OCI-LY1 (cell line): ENCODE results near the gene UNC5CL.

ENCODE experiments used
- H2AFZ ChIP-seq: fragments of 200-600 bp; sonication (generic), shearing (Covaris generic); 2 replicates; pipeline ENCODE4 v1.6.0; 2014; ENCODE audit warnings: antibody characterized with exemption, mild to moderate bottlenecking, low read length
- H3F3A ChIP-seq: fragments of 200-600 bp; sonication (generic), shearing (Covaris generic); 2 replicates; pipeline ENCODE4 v1.6.0; 2014; ENCODE audit warnings: mild to moderate bottlenecking, antibody characterized with exemption, low read length, moderate library complexity; ENCODE audit not compliant: insufficient read depth
- H3K27ac ChIP-seq: fragments of 200-600 bp; sonication (generic); 2 replicates; pipeline ENCODE4 v1.5.1; 2014; ENCODE audit warnings: low read length, mixed run types, mild to moderate bottlenecking, low read depth; ENCODE audit not compliant: poor library complexity, severe bottlenecking
- H3K27me3 ChIP-seq: fragments of 200-600 bp; sonication (generic); 2 replicates; pipeline ENCODE4 v1.6.0; 2014; ENCODE audit warnings: antibody characterized with exemption, mild to moderate bottlenecking, low read length, moderate library complexity; ENCODE audit not compliant: insufficient read depth
- H3K36me3 ChIP-seq: fragments of 200-600 bp; sonication (generic); 2 replicates; pipeline ENCODE4 v1.6.1; 2014; ENCODE audit warnings: mild to moderate bottlenecking, antibody characterized with exemption, low read length, moderate library complexity, mixed read lengths; ENCODE audit not compliant: insufficient read depth
- H3K4me1 ChIP-seq: fragments of 200-600 bp; sonication (generic); 2 replicates; pipeline ENCODE4 v1.5.1; 2014; ENCODE audit warnings: mild to moderate bottlenecking, low read length, moderate library complexity; ENCODE audit not compliant: insufficient read depth, severe bottlenecking
- H3K4me2 ChIP-seq: fragments of 200-600 bp; sonication (generic), shearing (Covaris generic); 2 replicates; pipeline ENCODE4 v1.6.1; 2014; ENCODE audit warnings: low read length
- H3K4me3 ChIP-seq: fragments of 200-600 bp; sonication (generic); 2 replicates; pipeline ENCODE4 v1.5.1; 2014; ENCODE audit warnings: low read length, low read depth, mild to moderate bottlenecking, mixed read lengths; ENCODE audit not compliant: poor library complexity, severe bottlenecking
- H3K79me2 ChIP-seq: fragments of 200-600 bp; shearing (Covaris generic); 2 replicates; pipeline ENCODE4 v1.6.1; 2016; ENCODE audit warnings: mixed run types, low read length, mixed read lengths; ENCODE audit not compliant: insufficient read depth
- H3K9ac ChIP-seq: fragments of 200-600 bp; sonication (generic), shearing (Covaris generic); 2 replicates; pipeline ENCODE4 v1.6.1; 2014; ENCODE audit warnings: mild to moderate bottlenecking, low read length, mixed read lengths
- H3K9me2 ChIP-seq: fragments of 200-600 bp; sonication (generic), shearing (Covaris generic); 2 replicates; pipeline ENCODE4 v1.6.1; 2014; ENCODE audit warnings: low read depth, mild to moderate bottlenecking, low read length, mixed read lengths
- H3K9me3 ChIP-seq: fragments of 200-600 bp; shearing (Covaris generic); 2 replicates; pipeline ENCODE4 v1.6.1; 2014; ENCODE audit warnings: low read length, mixed read lengths
- H4K20me1 ChIP-seq: fragments of 200-600 bp; sonication (generic), shearing (Covaris generic); 2 replicates; pipeline ENCODE4 v1.6.0; 2016; ENCODE audit warnings: mild to moderate bottlenecking, low read length; ENCODE audit not compliant: insufficient read depth
- EZH2 ChIP-seq: fragments of 200-600 bp; sonication (generic), shearing (Covaris generic); IDR thresholded peaks from 2 replicates; pipeline ENCODE4 v1.8.0; 2017; ENCODE audit warnings: borderline replicate concordance, mixed run types, mild to moderate bottlenecking, antibody characterized with exemption, low read length, moderate library complexity, mixed read lengths
- TF ChIP-seq, protein P1 (sequence below): fragments of 200-600 bp; sonication (generic), shearing (Covaris generic); IDR thresholded peaks from 2 replicates; pipeline ENCODE4 v1.5.1; 2017; ENCODE audit warnings: mild to moderate bottlenecking, antibody characterized with exemption, low read length, moderate library complexity, mixed read lengths

UNC5CL gene

DNA sequence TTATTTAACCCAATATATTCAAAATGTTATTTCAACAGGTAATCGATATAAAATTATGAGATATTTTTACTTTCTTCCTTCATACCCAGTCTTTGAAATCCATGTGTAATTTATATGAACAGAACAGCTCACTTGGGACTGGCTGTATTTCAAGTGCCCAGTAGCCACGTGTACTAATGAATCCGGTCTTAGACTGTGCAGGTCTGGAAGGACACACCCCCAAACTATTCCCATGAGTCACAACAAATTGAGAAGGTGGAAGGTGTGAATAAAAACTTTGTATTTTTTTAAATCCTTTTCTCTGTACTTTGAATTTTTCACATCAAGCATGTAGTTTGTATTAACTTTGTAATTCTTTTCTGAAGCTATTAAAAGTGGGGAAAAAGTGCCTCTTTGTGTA lies 2.8 kb downstream of the UNC5CL start:
- Histone ChIP-seq H3K36me3 (no peaks in the 10 kb centered on the region), H3K9me2 (no peaks in the 10 kb centered on the region), H3K27ac (no peak overlapping the region), H3K4me3 (no peak overlapping the region), H3F3A (no peaks in the 10 kb centered on the region), H3K27me3 (no peaks in the 10 kb centered on the region), H3K9me3 (no peaks in the 10 kb centered on the region), H3K9ac (no peak overlapping the region), H2AFZ (no peak overlapping the region), H3K4me1 (no peaks in the 10 kb centered on the region), H4K20me1 (no peaks in the 10 kb centered on the region), H3K79me2 (no peaks in the 10 kb centered on the region), H3K4me2 (no peak overlapping the region)
- TF ChIP-seq EZH2 = no peak
- TF ChIP-seq, protein P1, sequence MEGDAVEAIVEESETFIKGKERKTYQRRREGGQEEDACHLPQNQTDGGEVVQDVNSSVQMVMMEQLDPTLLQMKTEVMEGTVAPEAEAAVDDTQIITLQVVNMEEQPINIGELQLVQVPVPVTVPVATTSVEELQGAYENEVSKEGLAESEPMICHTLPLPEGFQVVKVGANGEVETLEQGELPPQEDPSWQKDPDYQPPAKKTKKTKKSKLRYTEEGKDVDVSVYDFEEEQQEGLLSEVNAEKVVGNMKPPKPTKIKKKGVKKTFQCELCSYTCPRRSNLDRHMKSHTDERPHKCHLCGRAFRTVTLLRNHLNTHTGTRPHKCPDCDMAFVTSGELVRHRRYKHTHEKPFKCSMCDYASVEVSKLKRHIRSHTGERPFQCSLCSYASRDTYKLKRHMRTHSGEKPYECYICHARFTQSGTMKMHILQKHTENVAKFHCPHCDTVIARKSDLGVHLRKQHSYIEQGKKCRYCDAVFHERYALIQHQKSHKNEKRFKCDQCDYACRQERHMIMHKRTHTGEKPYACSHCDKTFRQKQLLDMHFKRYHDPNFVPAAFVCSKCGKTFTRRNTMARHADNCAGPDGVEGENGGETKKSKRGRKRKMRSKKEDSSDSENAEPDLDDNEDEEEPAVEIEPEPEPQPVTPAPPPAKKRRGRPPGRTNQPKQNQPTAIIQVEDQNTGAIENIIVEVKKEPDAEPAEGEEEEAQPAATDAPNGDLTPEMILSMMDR = no peak

DNA sequence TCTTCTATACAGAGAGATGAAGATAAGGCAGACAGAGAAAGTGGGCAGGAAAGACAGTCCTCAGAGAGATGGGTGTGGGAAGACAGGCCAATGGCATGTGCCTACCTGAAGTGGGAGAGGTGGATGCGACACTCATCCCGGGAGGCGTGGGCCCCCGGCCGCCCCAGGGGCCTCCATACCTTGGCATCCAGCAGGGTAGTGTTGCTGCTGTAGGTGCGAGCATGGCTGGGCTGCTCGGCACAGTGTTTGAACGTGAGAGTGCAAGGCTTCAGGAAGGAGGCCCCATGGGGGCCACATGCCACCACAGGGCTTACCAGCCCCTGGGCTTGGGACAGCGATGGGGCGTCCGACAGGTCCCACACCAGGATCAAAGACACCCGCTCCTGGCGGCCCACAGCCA lies 5.2 kb downstream of the UNC5CL start:
- Histone ChIP-seq H3K27ac (no peak overlapping the region), H3K4me1 (peaks cover 2% of the 10 kb centered on the region), H3K9me3 (no peaks in the 10 kb centered on the region), H3K4me2 (no peak overlapping the region), H3F3A (no peaks in the 10 kb centered on the region), H3K9me2 (no peaks in the 10 kb centered on the region), H3K36me3 (no peaks in the 10 kb centered on the region), H2AFZ (no peak overlapping the region), H4K20me1 (no peaks in the 10 kb centered on the region), H3K9ac (no peak overlapping the region), H3K4me3 (no peak overlapping the region), H3K79me2 (no peaks in the 10 kb centered on the region), H3K27me3 (no peaks in the 10 kb centered on the region; the same call in 1 of the 2 replicates)
- TF ChIP-seq, protein P1 = no peak
- TF ChIP-seq EZH2 = no peak

DNA sequence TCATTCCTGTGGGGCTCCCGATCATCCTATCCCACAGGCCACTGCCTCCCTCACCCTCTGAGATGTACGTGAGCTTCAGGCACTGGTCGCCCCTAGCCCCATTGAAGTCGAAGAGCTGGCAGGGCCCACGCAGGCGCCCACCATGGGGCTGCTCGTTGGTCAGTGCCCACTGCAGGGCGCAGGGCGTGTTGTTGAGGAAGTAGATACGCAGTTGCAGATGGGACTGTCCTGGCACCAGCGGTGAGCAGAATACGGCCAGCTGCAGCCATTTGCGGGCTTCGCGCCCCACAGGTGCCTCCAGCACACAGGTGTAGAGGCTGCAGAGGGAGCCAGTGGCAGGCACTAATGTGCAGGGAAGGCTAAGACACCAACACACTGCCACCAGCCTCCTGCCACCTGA lies 6.2 kb downstream of the UNC5CL start:
- H3K4me2 ChIP-seq = no peak overlapping the region
- H3K27ac ChIP-seq = no peak overlapping the region
- H3K4me3 ChIP-seq = no peak overlapping the region
- no peaks in the 10 kb centered on the region; the same call in 1 of the 2 replicates for H3K27me3 ChIP-seq
- H3K79me2 ChIP-seq = no peaks in the 10 kb centered on the region
- H3F3A ChIP-seq = no peaks in the 10 kb centered on the region
- H4K20me1 ChIP-seq = no peaks in the 10 kb centered on the region
- peaks cover 11% of the 10 kb centered on the region for H3K4me1 ChIP-seq
- no peak overlapping the region for H2AFZ ChIP-seq
- no peaks in the 10 kb centered on the region for H3K9me3 ChIP-seq
- no peak for TF ChIP-seq EZH2
- TF ChIP-seq, protein P1 = no peak
- no peak overlapping the region for H3K9ac ChIP-seq
- H3K36me3 ChIP-seq = no peaks in the 10 kb centered on the region
- no peaks in the 10 kb centered on the region for H3K9me2 ChIP-seq
